Inflammatory macrophage (primary cell): Measurements from ENCODE around the gene CREB3L4.

ENCODE experiments used
- DNase-seq, 2 donors: peaks; one replicate each; pipeline ENCODE4 v3.0.0-alpha.2; 2020 to 2022

CREB3L4 gene

DNA sequence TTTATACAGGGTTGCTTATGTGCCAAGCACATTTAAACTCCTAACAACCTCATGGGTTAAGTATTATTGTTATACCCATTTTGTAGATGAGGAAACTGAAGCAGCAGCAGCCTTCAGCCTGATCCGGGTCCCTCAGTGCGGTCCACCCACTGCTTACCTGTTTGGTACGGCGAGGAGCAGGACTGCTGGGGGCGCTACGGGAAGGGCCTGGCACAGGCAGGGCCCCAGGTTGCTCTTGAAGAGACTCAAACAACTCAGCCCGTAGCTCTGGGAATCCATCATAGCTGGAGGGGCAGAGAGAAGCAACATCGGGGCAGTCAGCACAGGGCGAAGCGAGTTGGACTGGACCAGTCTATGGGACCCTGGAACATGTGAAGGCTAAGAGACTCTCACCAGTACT is 30.4 kb upstream of the CREB3L4 start:
- no peak for DNase-seq

DNA sequence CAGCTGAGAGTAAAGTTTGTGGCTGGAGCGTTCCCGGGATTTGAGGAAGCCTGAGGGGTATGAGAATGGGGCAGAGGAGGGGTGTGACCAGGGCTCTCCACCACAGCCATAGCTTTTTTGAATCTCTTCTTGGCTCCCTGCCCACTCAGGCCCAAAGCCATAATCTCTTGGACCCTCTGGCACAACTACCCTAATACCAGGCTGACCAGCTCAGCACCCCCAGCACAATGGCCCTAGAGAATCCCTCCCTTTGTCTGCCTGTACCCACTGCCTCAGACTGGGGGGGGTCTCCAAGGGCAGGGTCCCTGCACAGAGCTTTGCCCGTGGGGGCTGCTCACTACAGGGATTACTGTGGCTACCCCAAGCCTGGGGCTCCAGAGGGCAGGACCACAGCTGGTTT is 28.7 kb upstream of the CREB3L4 start:
- DNase-seq, result no peak

DNA sequence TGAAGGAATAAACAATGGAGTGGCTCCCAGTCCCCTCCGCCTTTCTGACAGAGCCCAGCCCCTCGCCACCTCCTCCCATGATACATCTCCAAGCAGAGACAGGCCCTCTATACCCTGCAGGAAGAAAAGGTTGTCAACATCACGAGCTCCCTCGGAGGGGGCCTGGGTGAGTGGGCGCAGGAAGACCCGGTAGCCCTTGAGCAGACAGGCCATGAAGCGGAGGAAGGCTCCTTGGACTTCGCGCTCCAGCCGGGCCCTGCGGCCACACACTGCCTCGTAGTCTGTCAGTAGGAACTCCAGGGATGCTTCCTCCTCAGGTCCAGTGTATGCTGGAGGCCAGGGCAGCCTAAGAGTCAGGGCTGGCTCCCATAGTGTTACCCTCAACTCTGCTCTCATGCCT is 28.2 kb upstream of the CREB3L4 start:
- no peak for DNase-seq

DNA sequence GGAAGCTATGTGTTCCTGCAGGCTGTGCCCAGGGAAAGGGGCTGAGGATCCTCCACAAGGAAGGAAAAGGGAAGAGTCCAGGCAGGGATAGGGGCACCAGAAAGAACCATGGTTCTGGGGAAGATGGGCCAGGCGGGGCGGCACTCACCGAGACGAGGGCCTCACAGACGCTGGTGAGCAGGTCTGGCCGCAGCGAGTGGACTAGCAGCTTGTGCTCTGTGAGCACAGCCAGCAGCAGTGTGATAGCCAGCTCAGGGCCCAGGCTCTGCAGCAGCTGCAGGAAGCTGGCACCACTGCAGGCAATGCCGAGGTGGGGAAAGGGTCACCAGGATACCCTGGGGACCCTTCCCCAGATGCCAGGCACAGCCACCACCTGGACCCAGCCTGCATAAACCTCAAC is 26.9 kb upstream of the CREB3L4 start:
- no peak for DNase-seq

DNA sequence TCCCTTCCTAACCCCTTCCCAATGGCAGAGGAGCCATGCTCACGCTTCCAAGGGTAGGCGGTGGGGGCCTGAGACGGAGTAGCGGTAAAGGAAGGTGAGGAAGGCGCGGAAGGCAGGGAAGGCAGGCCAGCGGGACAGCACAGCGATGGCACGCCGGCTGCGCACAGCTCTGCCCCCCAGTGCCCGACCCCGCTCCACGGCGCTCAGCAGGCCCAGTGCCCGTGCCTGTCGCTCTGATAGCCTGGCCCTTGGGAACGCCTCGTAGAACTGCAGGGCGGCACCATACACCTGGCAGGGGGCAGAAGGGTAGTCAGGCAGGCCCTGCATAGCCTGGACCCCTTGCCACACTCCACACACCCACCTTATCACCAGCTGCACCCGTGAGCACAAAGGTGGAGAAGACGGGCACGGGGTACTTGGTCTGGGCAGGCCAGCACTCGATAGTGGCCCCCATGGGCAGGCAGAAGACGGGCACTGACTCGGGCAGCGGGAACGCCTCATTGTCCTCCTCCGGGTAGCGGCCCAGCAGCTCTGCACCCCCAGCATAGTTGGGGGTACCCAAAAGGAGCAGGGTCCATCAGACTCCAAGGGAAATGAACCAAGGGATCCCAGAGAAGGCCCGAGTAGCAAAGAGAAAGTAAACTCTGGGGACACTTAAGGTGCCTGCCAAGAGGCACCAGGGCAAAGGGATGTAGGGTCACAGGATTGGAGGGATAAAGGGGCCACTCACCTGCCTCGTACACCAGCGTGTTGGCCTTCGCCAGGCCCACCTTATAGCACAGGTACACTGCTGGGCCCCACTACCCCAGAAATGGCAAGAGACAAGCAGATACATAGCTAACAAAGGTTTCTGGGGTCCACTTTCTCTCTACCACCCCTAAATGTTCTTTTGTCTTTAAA is 25.6 kb upstream of the CREB3L4 start:
- DNase-seq, result no peak

DNA sequence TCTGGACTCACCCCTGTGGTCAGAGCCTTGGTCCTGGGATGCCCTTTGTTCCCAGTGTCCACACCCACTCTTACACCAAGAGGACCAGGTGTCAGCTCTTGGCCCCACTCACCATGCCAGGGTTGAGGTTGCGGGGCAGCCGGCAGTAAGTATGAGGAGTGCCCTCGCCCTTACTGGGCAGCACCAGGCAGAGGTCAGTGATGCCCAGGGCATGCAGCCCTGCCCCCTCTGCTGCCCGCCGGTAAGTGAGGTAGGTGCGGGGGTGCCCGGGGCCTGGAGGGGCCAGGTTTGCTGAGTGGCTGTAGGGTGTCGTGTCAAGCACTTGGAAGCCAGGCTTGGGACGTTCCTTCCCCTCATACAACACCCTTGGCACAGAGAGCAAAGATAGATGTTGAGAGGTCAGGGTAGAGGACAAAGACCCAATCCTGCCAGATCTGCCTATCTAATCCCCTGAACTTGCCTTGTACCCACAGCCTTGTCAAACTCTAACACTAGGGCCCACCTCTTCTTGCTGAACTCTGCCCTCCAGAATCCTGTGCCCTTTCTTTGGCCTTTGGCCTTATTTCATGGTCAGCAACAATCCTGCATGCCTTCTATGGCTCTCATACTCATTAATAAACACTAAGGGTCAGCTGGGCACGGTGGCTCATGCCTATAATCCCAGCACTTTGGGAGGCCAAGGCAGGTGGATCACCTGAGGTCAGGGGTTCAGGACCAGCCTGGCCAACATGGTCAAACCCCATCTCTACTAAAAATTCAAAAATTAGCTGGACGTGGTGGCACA is 24.7 kb upstream of the CREB3L4 start:
- DNase-seq, result no peak

DNA sequence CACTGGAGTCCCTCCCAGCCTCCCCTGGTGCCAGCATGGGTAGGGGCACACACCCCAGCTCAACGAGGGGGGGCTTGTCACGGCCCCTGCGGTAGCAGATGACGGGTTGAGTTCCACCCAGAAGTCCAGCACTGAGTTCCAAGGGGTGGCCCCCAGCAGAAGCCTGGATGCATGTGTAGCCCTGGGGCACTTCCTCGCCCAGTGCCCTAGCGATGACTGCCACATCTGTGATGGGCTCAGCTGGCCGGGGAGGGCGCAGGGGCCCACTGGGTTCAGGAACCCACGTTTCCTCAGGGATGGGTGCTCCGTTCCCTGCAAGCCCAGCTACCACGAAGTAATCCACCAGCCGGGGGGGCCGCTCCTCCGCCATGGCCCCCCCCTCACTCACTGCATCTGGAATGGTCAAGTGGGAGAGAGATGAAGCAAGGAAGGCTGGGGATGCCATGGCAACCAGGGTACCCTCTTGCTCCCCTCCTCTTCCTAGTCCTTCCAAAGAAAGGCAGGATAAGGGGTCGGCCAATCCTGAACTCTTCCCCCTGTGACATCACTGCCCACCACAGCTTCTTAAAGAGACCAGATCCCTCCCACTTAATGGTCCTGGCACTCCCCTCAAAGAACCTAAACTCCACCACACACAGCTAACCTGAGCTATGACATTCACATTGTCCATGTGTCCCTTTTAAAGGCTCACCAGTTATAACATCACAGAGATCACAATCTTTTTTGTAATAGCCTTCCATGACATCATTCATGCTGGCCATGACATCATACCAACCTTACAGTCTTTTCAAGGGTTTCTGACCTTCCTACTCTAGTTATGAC is 23.5 kb upstream of the CREB3L4 start:
- DNase-seq, result peak; percentile 74 to 76

DNA sequence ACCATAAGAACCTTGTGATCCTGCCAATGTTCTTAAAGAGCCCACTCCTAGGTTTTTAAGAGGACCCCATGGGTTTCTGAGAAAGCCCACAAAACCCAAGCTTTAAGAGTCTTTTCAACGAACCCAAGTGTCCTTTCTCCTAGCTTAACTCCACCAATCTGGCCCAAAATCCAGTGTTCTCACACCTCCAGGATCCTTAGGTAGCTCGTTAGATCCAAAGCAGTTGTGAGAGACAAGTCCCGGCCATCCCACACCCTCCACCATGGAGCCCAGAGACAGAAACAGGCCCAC is 22.9 kb upstream of the CREB3L4 start:
- no peak for DNase-seq

DNA sequence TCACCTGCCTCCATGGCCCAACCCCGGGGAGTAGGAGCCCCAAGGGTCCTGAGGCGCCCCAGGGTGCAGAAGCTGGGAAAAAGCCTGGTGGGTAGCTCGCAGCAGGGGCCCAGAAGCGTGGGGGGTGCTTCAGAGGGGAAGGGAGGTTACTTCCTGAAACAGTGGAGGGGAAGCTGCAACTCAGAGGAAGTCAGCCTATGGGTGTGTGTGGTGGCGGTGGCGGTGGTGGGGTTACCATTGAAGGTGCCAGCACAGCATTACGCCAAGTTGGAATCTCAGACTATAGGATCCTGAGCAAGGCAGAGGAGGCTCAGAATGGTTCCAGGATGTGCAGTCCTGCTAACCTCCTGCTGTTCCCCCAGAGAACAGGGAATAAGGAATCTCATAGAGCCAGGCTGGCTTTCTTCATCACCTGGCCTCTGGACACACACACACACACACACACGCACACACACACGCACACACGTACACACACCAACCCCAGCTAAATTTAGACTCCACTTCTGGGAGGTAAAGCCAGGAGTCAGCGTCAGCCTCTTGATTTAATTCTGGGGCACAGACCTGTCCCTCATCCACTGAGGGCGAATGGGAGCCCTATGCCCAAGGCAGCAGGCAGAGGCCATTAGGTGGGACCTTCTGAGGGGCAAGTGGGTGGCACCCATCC is 22.4 kb upstream of the CREB3L4 start:
- peak; percentile 92 to 95 for DNase-seq

DNA sequence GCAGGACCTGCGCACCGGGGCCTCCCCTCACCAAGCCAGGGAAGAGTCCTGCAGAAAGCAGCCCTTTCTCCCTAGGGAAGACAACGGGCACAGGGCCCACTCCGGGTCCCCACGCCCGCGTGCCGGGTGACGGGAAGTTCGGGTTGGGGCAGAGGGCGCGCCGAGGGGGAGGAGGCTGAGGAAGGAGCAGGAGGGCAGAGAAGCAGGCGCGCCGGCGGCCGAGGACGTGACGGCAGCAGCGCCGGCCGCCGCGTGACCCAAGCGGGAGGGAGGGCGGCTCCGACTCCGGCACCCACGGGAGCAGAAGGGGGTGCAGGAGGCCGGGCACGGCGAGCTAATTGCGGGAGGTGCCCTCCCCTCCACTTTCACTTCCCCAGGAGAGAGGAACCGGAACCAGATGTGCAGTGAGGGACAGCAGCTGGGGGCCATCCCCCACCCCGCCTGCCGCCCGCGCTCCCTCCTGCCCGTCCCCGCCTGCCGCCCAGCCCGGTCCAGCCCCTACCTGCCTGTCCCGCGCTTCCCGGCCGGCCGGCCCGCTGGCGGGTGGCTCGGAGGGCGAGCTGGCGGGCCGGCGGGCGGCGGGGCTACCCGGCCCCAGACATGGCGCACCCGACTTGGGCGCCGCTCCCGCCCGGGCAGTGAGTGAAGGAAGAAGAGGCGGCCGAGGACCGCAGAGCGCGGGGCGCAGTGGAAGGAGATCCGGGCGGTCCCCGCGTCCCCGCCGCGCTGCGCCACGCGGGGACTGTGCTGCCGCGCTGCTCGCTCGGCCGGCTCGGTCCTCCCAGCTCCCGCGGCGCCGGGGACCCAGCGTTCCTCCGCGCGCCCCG is 21.7 kb upstream of the CREB3L4 start:
- peak; percentile 98 to 99 for DNase-seq

DNA sequence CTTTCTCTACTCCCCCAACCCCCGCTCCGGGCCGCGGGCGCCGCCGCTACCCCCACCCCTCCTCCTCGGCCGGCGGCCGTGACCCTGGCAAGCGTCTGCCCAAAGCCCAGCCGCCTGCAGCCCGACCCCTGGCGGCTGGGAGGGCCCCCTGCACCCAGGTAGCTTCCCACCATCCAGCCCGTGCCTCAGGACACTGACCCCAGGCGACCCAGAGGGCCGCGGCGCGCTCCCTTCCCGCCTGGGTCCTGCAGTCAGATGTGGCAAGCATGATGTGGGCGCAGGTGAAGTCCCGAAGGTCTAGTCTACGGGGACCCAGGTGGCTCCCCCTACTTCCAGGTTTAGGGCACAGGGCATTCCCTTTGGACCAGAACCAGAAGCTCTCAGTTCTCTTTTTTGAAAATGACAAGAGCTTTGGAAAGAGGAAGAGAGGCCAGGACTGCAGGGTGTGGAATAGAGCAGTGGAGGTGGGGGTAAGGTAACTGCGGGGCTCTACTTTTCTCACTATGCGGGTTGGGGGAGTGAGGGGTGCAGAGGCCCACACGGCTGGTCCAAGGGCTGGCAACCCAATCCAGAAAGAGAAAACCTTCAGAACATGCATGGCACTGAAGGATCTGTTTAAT is 21.0 kb upstream of the CREB3L4 start, which contains the start of gene DENND4B:
Gene DENND4B (minus strand): TSS at position 97 of the 620 bp plus-strand sequence. CDS start 2,344 bp downstream, outside the sequence.
- DNase-seq, result peak; percentile 86 to 87

DNA sequence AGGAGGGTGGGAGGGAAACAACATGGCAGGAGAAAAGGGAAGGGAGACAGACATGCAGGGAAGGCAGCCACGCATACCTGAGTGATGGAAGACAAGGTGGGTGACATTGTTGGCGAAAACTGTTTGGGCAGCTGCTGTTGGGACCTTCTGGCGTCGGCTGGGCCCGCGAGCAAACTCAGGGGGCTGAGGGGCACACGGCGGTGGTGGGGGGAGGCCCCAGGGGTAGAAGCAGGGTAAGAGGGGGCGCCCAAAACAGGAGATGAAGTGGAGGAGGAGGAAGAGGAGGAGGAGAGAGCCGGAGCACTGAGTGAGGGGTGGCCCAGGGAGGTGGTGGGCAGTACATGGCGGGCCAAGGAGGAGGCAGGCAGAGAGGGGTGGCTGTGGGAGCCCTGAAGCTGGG is 16.5 kb upstream of the CREB3L4 start:
- DNase-seq, result no peak

DNA sequence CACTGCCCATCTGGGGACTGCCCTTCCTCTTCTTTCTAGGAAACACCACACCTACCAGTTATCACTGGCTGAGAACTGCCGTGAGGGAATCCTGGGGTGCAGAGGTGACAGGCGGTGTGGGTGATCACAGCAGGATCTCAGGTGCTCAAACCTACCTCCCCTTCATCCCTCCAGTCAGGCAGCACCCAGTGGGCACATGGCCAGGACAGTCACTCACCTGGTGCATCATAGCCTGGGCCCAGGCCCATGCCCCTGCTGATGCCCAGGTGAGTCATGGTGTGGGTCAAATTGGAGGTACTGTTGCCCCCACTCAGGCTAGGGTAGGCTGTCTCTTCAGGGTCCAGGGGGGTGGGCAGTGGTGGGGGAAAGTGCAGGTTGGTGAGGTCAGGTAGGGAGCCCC is 15.9 kb upstream of the CREB3L4 start:
- DNase-seq, result no peak

DNA sequence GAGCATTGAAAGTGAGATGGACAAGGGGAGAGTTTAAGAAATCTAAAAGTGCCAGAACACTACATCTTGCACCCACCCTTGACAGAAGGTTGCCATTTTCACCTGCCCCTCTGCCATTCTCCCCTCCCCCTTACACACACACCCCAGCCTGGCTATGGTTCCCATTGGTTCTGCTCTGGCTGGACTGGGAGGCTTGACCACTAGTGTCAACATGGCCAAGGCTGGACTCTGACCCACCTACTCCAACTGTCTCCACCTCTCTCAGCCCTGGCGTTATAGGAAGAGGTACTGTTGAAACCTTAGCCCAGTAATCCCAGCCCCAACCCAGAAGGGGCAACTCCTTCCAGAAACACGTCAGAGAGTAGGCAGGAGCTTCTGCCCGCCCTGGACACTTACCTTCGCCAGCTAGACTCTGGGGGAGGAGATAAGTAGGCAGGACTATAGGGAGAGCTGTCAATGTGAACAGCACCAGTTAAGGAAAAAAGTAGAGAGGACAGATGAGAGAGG is 13.8 kb upstream of the CREB3L4 start:
- DNase-seq, result no peak

DNA sequence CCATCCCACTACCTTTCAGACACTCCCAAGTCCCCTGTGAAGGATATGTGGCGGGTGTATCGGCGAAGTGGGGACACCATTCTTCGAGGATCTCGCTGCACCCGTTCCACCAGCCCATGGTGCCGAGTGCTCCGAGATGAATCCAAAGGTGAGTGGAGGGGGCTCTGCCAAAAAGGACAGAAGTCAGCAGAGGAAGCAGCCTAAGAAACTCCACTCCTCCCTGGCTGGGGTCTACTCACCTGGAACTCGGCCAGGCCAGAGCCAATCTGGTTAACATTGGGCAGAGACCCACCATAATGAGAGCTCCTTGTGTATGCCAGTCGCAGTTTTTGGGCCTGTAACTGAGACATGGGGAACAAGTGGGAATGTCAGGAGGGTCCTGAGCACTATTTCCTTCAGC is 12.9 kb upstream of the CREB3L4 start:
- no peak for DNase-seq

DNA sequence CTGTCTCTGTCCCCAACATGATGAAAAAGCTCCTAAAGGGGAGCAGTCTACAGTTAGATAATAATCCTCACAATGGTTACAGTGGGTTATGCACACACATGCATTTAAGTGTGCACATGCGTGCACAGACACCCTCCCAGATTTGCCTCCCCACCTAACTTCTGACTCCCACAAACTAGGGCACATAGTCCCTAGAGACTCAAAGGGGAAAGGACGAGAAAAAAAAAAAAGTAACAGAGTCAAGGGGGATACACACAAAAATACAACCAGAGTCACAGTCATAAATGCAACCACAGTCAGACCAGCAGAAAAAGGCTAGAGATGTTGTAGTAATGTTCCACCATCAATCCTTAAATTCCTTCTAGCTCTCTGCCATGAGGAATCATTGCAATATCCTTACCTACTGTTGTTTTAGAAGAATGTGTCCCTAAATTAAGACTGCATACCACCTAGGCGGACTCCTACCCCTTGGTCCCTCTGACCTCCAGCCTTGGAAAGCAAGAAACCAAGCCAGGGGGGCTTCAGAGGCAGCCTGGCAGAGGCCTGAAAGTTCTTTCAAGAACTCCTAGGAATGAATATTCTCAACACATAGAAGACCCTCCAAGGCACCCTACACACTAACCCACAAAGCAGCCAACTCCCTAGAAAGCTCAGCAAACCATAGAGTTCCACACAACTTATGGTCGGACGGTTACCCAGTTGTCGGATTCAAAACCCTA is 10.5 kb upstream of the CREB3L4 start:
- no peak for DNase-seq

DNA sequence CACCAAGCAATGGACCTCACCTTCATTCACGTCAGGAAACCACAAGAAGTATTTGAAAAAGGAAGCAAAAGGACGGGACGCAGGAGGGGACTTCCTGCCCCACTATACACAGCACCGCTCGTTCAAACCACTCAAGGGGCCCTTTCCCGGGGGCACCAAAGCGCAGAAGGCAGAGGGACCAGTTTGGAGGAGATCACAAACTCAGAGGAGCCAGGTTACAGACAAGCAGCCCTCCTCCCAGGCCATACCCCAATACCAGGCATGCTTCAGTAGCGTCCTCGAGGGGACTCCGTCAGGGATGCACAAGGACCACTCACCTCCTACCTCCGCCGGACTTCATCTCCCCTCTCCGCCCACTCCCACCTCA is 10.0 kb upstream of the CREB3L4 start:
- DNase-seq, result no peak

DNA sequence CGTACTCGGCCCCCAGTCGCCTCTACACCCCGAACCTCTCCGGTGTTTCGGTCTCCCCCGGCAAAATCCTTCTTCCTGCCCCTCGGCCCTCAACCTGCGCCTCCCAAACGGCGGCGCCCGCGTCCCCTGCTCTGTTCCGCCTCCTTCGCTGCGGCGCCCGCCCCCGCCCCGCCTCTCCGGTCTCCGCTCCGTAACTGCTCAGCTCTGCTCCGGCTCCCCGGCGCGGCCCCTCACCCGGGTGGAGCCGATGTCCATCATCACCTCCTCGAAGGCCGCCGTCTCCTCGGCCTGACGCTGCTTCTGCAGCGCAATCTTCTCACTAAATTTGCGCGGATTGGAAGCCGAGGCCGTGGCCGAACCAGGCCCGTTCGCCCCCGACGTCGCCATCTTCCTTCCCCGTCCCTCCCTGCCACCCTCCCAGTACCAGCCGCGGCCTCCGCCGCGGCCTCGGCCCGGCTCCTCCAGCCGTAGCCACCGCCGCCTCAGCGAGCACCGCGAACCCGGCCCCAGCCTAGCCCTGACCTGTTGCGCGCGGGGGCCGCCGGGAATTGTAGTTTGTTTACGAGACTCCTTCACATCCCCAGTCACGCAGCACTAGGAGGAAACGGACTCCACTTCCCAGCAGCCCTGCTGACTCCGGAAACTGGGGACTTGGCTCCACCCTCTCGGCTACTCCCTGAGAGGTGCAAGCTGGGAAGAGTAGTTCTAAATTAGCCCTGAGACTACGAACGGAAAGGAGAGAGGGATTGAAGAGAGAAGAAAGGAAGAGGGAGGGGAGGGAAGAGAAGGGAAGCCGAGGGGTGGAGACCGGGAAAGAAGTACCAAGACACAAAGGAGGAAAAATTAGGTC is 9.4 kb upstream of the CREB3L4 start, which contains the start of gene CRTC2:
Gene CRTC2 (minus strand): TSS at position 502 of the 850 bp plus-strand sequence. CDS start 115 bp downstream, at position 387.
- peak; percentile 97 to 98 for DNase-seq

DNA sequence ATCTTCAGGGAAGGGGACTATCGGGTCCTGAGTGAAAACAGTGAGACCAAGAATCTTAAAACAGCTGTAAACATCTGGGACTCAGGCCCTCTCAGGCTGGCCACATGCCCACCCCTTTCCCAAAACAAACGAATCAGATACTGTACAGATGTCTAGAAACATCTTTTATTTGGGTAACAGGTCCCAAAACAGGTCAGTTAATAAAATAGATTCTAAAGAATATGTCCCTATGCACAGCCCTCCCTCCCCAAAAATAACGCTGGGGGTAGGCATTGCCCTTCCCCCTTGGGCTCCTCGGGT is 8.8 kb upstream of the CREB3L4 start:
- DNase-seq, result no peak
